HG02610 (cell line): ENCODE data around the gene GNA12.

Source experiments
- ATAC-seq: cut with Tn5 transposase; IDR thresholded peaks from one replicate; pipeline ENCODE4 v1.9.1; 2021; ENCODE audit warnings: mild to moderate bottlenecking, moderate library complexity; ENCODE audit not compliant: unreplicated experiment

GNA12 gene

GRCh38 chr7:2785071-2785500, 59.0 kb downstream of the GNA12 start:
- peak; percentile 89 for ATAC-seq

- no peak for ATAC-seq
These were observed 61.5 kb downstream of the GNA12 start for GRCh38 chr7:2782565-2782964.

- no peak for ATAC-seq
These were observed 62.0 kb downstream of the GNA12 start for GRCh38 chr7:2782121-2782520.

- no peak for ATAC-seq
These were observed 62.5 kb downstream of the GNA12 start for GRCh38 chr7:2781636-2782035.

- no peak for ATAC-seq
These were observed 65.1 kb downstream of the GNA12 start for GRCh38 chr7:2779051-2779450.

- no peak for ATAC-seq
These were observed 66.1 kb downstream of the GNA12 start for GRCh38 chr7:2777898-2778535.

GRCh38 chr7:2776401-2776800, 67.7 kb downstream of the GNA12 start:
- ATAC-seq: no peak

GRCh38 chr7:2775785-2776184, 68.3 kb downstream of the GNA12 start:
- no peak for ATAC-seq

GRCh38 chr7:2775376-2775775, 68.7 kb downstream of the GNA12 start:
- ATAC-seq: no peak

- ATAC-seq: no peak
These were observed 69.2 kb downstream of the GNA12 start for GRCh38 chr7:2774935-2775334.

- no peak for ATAC-seq
These were observed 69.8 kb downstream of the GNA12 start for GRCh38 chr7:2774280-2774679.

- ATAC-seq: no peak
These were observed 70.5 kb downstream of the GNA12 start for GRCh38 chr7:2773608-2774007.

- no peak for ATAC-seq
These were observed 72.8 kb downstream of the GNA12 start for GRCh38 chr7:2771274-2771731.

GRCh38 chr7:2764621-2765020, 79.5 kb downstream of the GNA12 start:
- no peak for ATAC-seq

- no peak for ATAC-seq
These were observed 80.5 kb downstream of the GNA12 start for GRCh38 chr7:2763597-2763996.

- ATAC-seq: no peak
These were observed 82.2 kb downstream of the GNA12 start for GRCh38 chr7:2761801-2762497.

- ATAC-seq: no peak
These were observed 82.9 kb downstream of the GNA12 start for GRCh38 chr7:2761131-2761624.

- ATAC-seq: no peak
These were observed 83.8 kb downstream of the GNA12 start for GRCh38 chr7:2760098-2760889.

- no peak for ATAC-seq
These were observed 84.4 kb downstream of the GNA12 start for GRCh38 chr7:2759736-2760097.

GRCh38 chr7:2758673-2759616, 85.2 kb downstream of the GNA12 start:
- no peak for ATAC-seq
